Keratinocyte (primary cell): ENCODE data around the gene KCTD14. TPM values are rescaled to one million over a fixed set of nuclear protein-coding genes. Genes with fewer than 3 reads are reported as not detected.

Experiments
- DNase-seq: peaks from one replicate; pipeline ENCODE4 v3.0.0-alpha.2; 2011; ENCODE audit warnings: low read depth, missing footprints, low spot score
- FAIRE-seq: peaks from 2 replicates; lab custom pipeline; 2011; peaks lifted over from hg19 to GRCh38; lab: Jason Lieb, UNC
- H2AFZ ChIP-seq: 2 replicates; pipeline ENCODE4 v1.6.0; 2012; ENCODE audit warnings: low read length, control low read depth, inconsistent platforms; ENCODE audit not compliant: control insufficient read depth
- H3K27ac ChIP-seq: 2 replicates; pipeline ENCODE4 v1.5.1; 2011; ENCODE audit warnings: low read length; ENCODE audit not compliant: control insufficient read depth, insufficient read depth
- H3K27me3 ChIP-seq: 3 replicates; pipeline ENCODE4 v1.6.0; 2011; ENCODE audit warnings: low read length; ENCODE audit not compliant: control insufficient read depth, insufficient read depth; ENCODE audit errors: extremely low read depth
- H3K36me3 ChIP-seq, 2 experiments: 2 replicates in 1 of 2; 3 replicates in 1 of 2; pipeline ENCODE4 v1.5.1; 2011; ENCODE audit warnings: low read length in 2 of 2, mild to moderate bottlenecking in 1 of 2; ENCODE audit not compliant: control insufficient read depth in 2 of 2, insufficient read depth in 2 of 2; ENCODE audit errors: extremely low read depth in 1 of 2
- H3K4me1 ChIP-seq: 3 replicates; pipeline ENCODE4 v1.5.1; 2011; ENCODE audit warnings: low read length; ENCODE audit not compliant: control insufficient read depth, insufficient read depth; ENCODE audit errors: extremely low read depth
- H3K4me2 ChIP-seq: 3 replicates; pipeline ENCODE4 v1.6.0; 2011; ENCODE audit warnings: low read depth, low read length; ENCODE audit not compliant: control insufficient read depth, insufficient read depth; ENCODE audit errors: extremely low read depth
- H3K4me3 ChIP-seq, 3 experiments: fragments of 200-600 bp in 1 of 3; sonication (generic) in 1 of 3; 2 replicates in 2 of 3; 3 replicates in 1 of 3; pipeline ENCODE4 v1.5.1; 2011 to 2016; ENCODE audit warnings: low read length in 3 of 3, mild to moderate bottlenecking in 3 of 3, control low read depth in 2 of 3, inconsistent platforms in 1 of 3, low read depth in 1 of 3, mixed read lengths in 1 of 3, mixed run types in 1 of 3, moderate library complexity in 1 of 3; ENCODE audit not compliant: control insufficient read depth in 2 of 3, insufficient read depth in 2 of 3; ENCODE audit errors: extremely low read depth in 1 of 3
- H3K79me2 ChIP-seq: 2 replicates; pipeline ENCODE4 v1.6.0; 2012; ENCODE audit warnings: low read length; ENCODE audit not compliant: control insufficient read depth, insufficient read depth
- H3K9ac ChIP-seq: 3 replicates; pipeline ENCODE4 v1.6.0; 2011; ENCODE audit warnings: low read length; ENCODE audit not compliant: control insufficient read depth, insufficient read depth; ENCODE audit errors: extremely low read depth
- H3K9me1 ChIP-seq: 3 replicates; pipeline ENCODE4 v1.6.0; 2011; ENCODE audit warnings: low read length; ENCODE audit not compliant: control insufficient read depth, insufficient read depth; ENCODE audit errors: extremely low read depth
- H3K9me3 ChIP-seq: 2 replicates; pipeline ENCODE4 v1.5.1; 2012; ENCODE audit warnings: low read depth, low read length; ENCODE audit not compliant: control insufficient read depth
- H4K20me1 ChIP-seq: 3 replicates; pipeline ENCODE4 v1.6.0; 2011; ENCODE audit warnings: low read length; ENCODE audit not compliant: control insufficient read depth, insufficient read depth; ENCODE audit errors: extremely low read depth
- EZH2 ChIP-seq: IDR thresholded peaks from one replicate; pipeline ENCODE4 v1.6.1; 2012; ENCODE audit warnings: inconsistent platforms, mild to moderate bottlenecking, low read length, moderate library complexity
- dilution Hi-C: fragments of 300-500 bp; cut with MboI; formaldehyde crosslinking; loops from one replicate; pipeline ENCODE4 v1.7.0; 2020; ENCODE audit warnings: low sequenced_read_pairs; ENCODE audit not compliant: extremely low pct_ligation_motif_present
- polyA plus RNA-seq, 5 experiments: library from polyadenylated mRNA; depleted of rRNA in 3 of 5; stranded (reverse) in 3 of 5; stranded (forward) in 1 of 5; unstranded in 1 of 5; fragments of >200 nt; gene quantifications; 1 replicate in 1 of 5; 2 replicates in 3 of 5; 3 replicates in 1 of 5; pipeline versions ENCODE4 v1.2.1 to v1.2.3, GENCODE V29; 2011 to 2012; ENCODE audit warnings: missing spikeins in 2 of 5, low read depth in 1 of 5, low replicate concordance in 1 of 5
- TF ChIP-seq, protein P1 (sequence below), 3 experiments: IDR thresholded peaks in 1 of 3; conservative IDR thresholded peaks in 1 of 3; optimal IDR thresholded peaks in 1 of 3; 2 replicates in 2 of 3; 3 replicates in 1 of 3; pipeline versions ENCODE3 to v1.5.1; 2011; ENCODE audit warnings: low read length in 3 of 3, mild to moderate bottlenecking in 3 of 3, moderate library complexity in 2 of 3, control low read depth in 1 of 3, inconsistent platforms in 1 of 3; ENCODE audit not compliant: insufficient read depth in 2 of 3; ENCODE audit errors: extremely low read depth in 1 of 3

The KCTD14 gene
- polyA plus RNA-seq, 1 donor (not counting 4 experiments of a cell fraction or from before 2014, with no cell fraction given): 2.1 TPM

DNA sequence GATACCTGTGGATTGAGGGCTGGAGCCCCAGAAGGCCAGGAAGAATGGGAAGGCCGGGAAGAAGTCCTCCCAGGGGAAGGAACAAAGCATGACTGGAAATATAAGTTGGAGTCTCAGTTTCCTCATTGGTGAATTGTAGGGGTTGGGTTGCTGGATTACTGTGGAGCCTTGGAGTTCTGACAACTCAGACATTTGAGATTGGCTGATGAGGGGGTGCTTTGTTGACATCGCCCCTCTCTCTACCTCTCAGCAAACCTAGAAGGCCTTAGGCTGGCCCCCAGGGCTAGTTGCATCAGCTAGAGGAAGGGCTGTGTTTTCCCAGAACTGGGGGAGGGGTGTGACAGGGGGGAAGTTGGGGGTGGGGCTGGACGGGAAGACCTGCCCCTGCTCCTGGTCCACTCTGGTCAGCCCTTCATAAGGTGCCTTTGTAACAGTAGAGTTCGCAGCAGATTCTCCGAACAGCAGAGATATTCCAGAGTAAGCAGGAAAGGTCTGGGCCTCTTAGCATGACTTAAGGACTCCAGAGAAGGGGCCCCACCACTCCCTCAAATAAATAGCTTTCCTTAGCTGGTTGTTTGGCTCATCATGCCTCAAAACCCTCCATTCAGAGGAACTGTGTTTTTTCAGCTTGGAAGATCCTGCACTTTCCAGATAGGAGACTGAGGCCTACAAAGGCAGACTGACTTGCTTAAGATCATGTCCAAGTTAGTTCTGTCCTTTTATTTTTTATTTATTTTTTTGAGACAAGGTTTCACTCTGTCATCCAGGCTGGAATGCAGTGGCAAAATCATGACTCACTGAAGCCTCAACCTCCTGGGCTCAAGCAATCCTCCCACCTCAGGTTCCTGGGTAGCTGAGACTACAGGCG lies 28.1 kb upstream of the KCTD14 start:
- Histone ChIP-seq H3K36me3 (no peaks in the 10 kb centered on the region), H3K27ac (peak overlapping the region; percentile 44), H3K4me2 (no peak overlapping the region), H3K4me1 (peaks cover 6% of the 10 kb centered on the region), H3K4me3 (no peak overlapping the region), H3K9me1 (no peaks in the 10 kb centered on the region), H2AFZ (peak overlapping the region; percentile 74), H4K20me1 (no peaks in the 10 kb centered on the region), H3K9me3 (no peaks in the 10 kb centered on the region), H3K79me2 (no peaks in the 10 kb centered on the region), H3K27me3 (no peaks in the 10 kb centered on the region), H3K9ac (no peak overlapping the region)
- dilution Hi-C loops: no loop called here
- no peak for DNase-seq
- FAIRE-seq: no peak
- TF ChIP-seq EZH2: no peak

DNA sequence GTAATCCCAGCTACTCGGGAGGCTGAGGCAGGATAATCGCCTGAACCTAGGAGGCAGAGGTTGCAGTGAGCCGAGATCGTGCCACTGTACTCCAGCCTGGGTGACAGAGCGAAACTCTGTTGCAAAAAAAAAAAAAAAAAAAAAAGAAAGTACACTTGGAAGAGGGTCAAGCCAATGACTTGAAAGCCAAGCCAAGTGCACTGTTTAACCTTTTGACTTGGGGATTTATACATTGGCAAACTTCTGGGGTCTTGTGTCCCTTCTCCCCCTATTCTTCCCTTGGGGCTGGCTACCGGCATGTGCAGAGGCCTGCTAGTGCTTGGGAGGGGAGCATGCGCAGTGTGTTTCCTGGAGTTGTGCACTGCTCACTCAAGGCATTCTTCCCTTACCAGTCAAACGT lies 26.3 kb upstream of the KCTD14 start:
- Histone ChIP-seq H3K9me1 (no peaks in the 10 kb centered on the region), H3K27ac (no peak overlapping the region), H3K79me2 (no peaks in the 10 kb centered on the region), H3K4me1 (peaks cover 10% of the 10 kb centered on the region), H3K27me3 (no peaks in the 10 kb centered on the region), H3K36me3 (no peaks in the 10 kb centered on the region), H3K4me2 (no peak overlapping the region), H3K9ac (no peak overlapping the region), H3K9me3 (no peaks in the 10 kb centered on the region), H2AFZ (no peak overlapping the region), H4K20me1 (no peaks in the 10 kb centered on the region), H3K4me3 (no peak overlapping the region)
- DNase-seq (no peak), FAIRE-seq (no peak)
- dilution Hi-C loops: no loop called here
- no peak for TF ChIP-seq EZH2
- TF ChIP-seq, protein P1, sequence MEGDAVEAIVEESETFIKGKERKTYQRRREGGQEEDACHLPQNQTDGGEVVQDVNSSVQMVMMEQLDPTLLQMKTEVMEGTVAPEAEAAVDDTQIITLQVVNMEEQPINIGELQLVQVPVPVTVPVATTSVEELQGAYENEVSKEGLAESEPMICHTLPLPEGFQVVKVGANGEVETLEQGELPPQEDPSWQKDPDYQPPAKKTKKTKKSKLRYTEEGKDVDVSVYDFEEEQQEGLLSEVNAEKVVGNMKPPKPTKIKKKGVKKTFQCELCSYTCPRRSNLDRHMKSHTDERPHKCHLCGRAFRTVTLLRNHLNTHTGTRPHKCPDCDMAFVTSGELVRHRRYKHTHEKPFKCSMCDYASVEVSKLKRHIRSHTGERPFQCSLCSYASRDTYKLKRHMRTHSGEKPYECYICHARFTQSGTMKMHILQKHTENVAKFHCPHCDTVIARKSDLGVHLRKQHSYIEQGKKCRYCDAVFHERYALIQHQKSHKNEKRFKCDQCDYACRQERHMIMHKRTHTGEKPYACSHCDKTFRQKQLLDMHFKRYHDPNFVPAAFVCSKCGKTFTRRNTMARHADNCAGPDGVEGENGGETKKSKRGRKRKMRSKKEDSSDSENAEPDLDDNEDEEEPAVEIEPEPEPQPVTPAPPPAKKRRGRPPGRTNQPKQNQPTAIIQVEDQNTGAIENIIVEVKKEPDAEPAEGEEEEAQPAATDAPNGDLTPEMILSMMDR (optimal IDR thresholded peaks at IDR 0.05 in 1 of 3, IDR thresholded peaks at IDR 0.05 in 1 of 3, conservative IDR thresholded peaks at IDR 0.05 in 1 of 3; ENCODE audit: extremely low read depth in 1 of 3, insufficient read depth in 2 of 3, low read length in 3 of 3): no peak
